Lower lobe of right lung (tissue), 2 donors: Measurements from ENCODE around the gene MACROD1. TPM values are rescaled to one million over a fixed set of nuclear protein-coding genes. Genes with fewer than 3 reads are reported as not detected.
A peak's percentile ranks its signal among the peaks of the same experiment; 100 is the strongest.

Experiments
- ATAC-seq, 2 donors: fragments of 200-7000 bp; cut with Tn5 transposase; one replicate each; pipeline ENCODE4 v1.9.1; 2020 to 2022; ENCODE audit warnings: mild to moderate bottlenecking in 2 of 2, moderate library complexity in 2 of 2
- DNase-seq: peaks from one replicate; pipeline ENCODE4 v3.0.0-alpha.2; 2020
- H3K27ac ChIP-seq: fragments of 200-600 bp; one replicate; pipeline ENCODE4 v1.8.0; 2022
- H3K27me3 ChIP-seq: fragments of 200-600 bp; one replicate; pipeline ENCODE4 v1.8.0; 2022; ENCODE audit warnings: low read depth
- H3K36me3 ChIP-seq: fragments of 200-600 bp; one replicate; pipeline ENCODE4 v1.8.0; 2022; ENCODE audit warnings: mild to moderate bottlenecking
- H3K4me1 ChIP-seq: fragments of 200-600 bp; one replicate; pipeline ENCODE4 v1.8.0; 2022
- H3K4me3 ChIP-seq: fragments of 200-600 bp; one replicate; pipeline ENCODE4 v1.8.0; 2022; ENCODE audit warnings: mild to moderate bottlenecking
- H3K9me3 ChIP-seq: fragments of 200-600 bp; one replicate; pipeline ENCODE4 v1.8.0; 2022
- CTCF ChIP-seq: fragments of 200-600 bp; IDR thresholded peaks from one replicate; pipeline ENCODE4 v1.8.0; 2022; ENCODE audit warnings: antibody characterized with exemption, mild to moderate bottlenecking
- intact Hi-C: fragments of 100-400 bp; cut with DNase I; formaldehyde crosslinking; loops from one replicate; pipeline ENCODE4 v1.11.0; 2022
- total RNA-seq: library from RNA; stranded (reverse); fragmentation: NEBNext Ultra II Directional; extraction: Animal tissue kit (Norgen Biotek cat#: 25700); gene quantifications from one replicate; pipeline ENCODE4 v1.2.1, GENCODE V29; 2021
- donor health status: DM: no; HTN: yes; CAD: no; lungs with severe emphysema.

MACROD1 gene
- total RNA-seq, 1 donor from 2014 or later, result 15.0 TPM

GRCh38 chr11:64042301-64042700 is 123.6 kb downstream of the MACROD1 start:
- TF ChIP-seq CTCF, result no peak
- intact Hi-C loops, result no loop called here
- DNase-seq (no peak), ATAC-seq (no peak)
- Histone ChIP-seq H3K36me3 (no peaks in the 10 kb centered on the region), H3K27ac (no peak overlapping the region), H3K4me1 (no peaks in the 10 kb centered on the region), H3K9me3 (no peaks in the 10 kb centered on the region), H3K4me3 (no peak overlapping the region), H3K27me3 (peaks cover 7% of the 10 kb centered on the region)

GRCh38 chr11:64041846-64042245 is 124.1 kb downstream of the MACROD1 start:
- ATAC-seq, result no peak
- no peaks in the 10 kb centered on the region for H3K9me3 ChIP-seq
- H3K36me3 ChIP-seq, result no peaks in the 10 kb centered on the region
- TF ChIP-seq CTCF, result no peak
- H3K4me3 ChIP-seq, result no peak overlapping the region
- peaks cover 11% of the 10 kb centered on the region for H3K27me3 ChIP-seq
- intact Hi-C loops, result no loop called here
- H3K27ac ChIP-seq, result no peak overlapping the region
- H3K4me1 ChIP-seq, result peaks cover 1% of the 10 kb centered on the region
- DNase-seq, result no peak

GRCh38 chr11:64040684-64041322 is 125.1 kb downstream of the MACROD1 start:
- peak; percentile 39 for TF ChIP-seq CTCF
- Histone ChIP-seq H3K27ac (no peak overlapping the region), H3K9me3 (no peaks in the 10 kb centered on the region), H3K4me1 (peaks cover 11% of the 10 kb centered on the region), H3K36me3 (no peaks in the 10 kb centered on the region), H3K27me3 (peaks cover 22% of the 10 kb centered on the region), H3K4me3 (no peak overlapping the region)
- DNase-seq (no peak), ATAC-seq (peak; percentile 33 to 44)
- intact Hi-C loops, result no loop called here

GRCh38 chr11:64039012-64039665 is 126.8 kb downstream of the MACROD1 start:
- H3K4me1 ChIP-seq, result peaks cover 17% of the 10 kb centered on the region
- TF ChIP-seq CTCF, result no peak
- no peak overlapping the region for H3K4me3 ChIP-seq
- ATAC-seq, result no peak
- H3K27me3 ChIP-seq, result peaks cover 34% of the 10 kb centered on the region
- intact Hi-C loops, result no loop called here
- no peak overlapping the region for H3K27ac ChIP-seq
- DNase-seq, result no peak
- H3K36me3 ChIP-seq, result no peaks in the 10 kb centered on the region
- no peaks in the 10 kb centered on the region for H3K9me3 ChIP-seq

GRCh38 chr11:64038500-64038899 is 127.4 kb downstream of the MACROD1 start:
- intact Hi-C loops, result no loop called here
- no peak for TF ChIP-seq CTCF
- H3K36me3 ChIP-seq, result no peaks in the 10 kb centered on the region
- ATAC-seq, result no peak
- no peak for DNase-seq
- peaks cover 41% of the 10 kb centered on the region for H3K27me3 ChIP-seq
- no peaks in the 10 kb centered on the region for H3K9me3 ChIP-seq
- peaks cover 17% of the 10 kb centered on the region for H3K4me1 ChIP-seq
- no peak overlapping the region for H3K4me3 ChIP-seq
- no peak overlapping the region for H3K27ac ChIP-seq
